K562 (cell line): Measurements from ENCODE around the gene COX5A. TPM values are rescaled to one million over a fixed set of nuclear protein-coding genes. Genes with fewer than 3 reads are reported as not detected.

Experiments
- C11orf30 ChIP-seq: fragments of 450-650 bp; IDR thresholded peaks from 2 replicates; pipeline ENCODE4 v1.6.1; 2016; ENCODE audit warnings: low read depth, mild to moderate bottlenecking
- ELF1 ChIP-seq: fragments of 200-800 bp; sonication (Bioruptor generic); IDR thresholded peaks from 2 replicates; pipeline ENCODE4 v1.6.1; 2016; ENCODE audit warnings: missing genetic modification characterization, missing compliant biosample characterization
- KDM4B ChIP-seq, 2 experiments: fragments of 450-650 bp in 1 of 2; sonication (generic) in 1 of 2; IDR thresholded peaks; 2 replicates each; pipeline ENCODE4 v1.6.1; 2016 to 2017; ENCODE audit warnings: borderline replicate concordance in 2 of 2, antibody characterized with exemption in 1 of 2, low read depth in 1 of 2, mild to moderate bottlenecking in 1 of 2
- MCM7 ChIP-seq, 2 experiments: fragments of 450-650 bp; IDR thresholded peaks; 2 replicates each; pipeline ENCODE4 v1.6.1; 2016 to 2018
- NFIX ChIP-seq: fragments of 250-450 bp; sonication (Bioruptor Pico); IDR thresholded peaks from 2 replicates; pipeline ENCODE4 v1.4.0; 2020; ENCODE audit warnings: low read depth, mild to moderate bottlenecking, moderate library complexity
- NFRKB ChIP-seq: fragments of 450-650 bp; IDR thresholded peaks from 2 replicates; pipeline ENCODE4 v1.6.1; 2016; ENCODE audit warnings: low read depth
- PRDM10 ChIP-seq: fragments of 450-650 bp; IDR thresholded peaks from 2 replicates; pipeline ENCODE4 v1.6.1; 2018; ENCODE audit not compliant: partially characterized antibody
- RAD21 ChIP-seq, 2 experiments: fragments of 250-450 bp in 1 of 2; fragments of 450-650 bp in 1 of 2; sonication (Bioruptor Pico) in 1 of 2; formaldehyde crosslinking in 1 of 2; IDR thresholded peaks in 1 of 2; conservative IDR thresholded peaks in 1 of 2; 2 replicates each; pipeline versions ENCODE4 v1.4.0 to v1.8.0; 2020 to 2022; ENCODE audit warnings: mild to moderate bottlenecking in 2 of 2, moderate library complexity in 1 of 2
- RAD51 ChIP-seq: fragments of 450-650 bp; IDR thresholded peaks from 2 replicates; pipeline ENCODE4 v1.7.1; 2016; ENCODE audit warnings: low read depth, mild to moderate bottlenecking, borderline replicate concordance
- ZBTB11 ChIP-seq, 3 experiments: fragments of 200-800 bp in 1 of 3; fragments of 250-450 bp in 1 of 3; fragments of 450-650 bp in 1 of 3; sonication (Bioruptor Pico) in 1 of 3; sonication (Bioruptor generic) in 1 of 3; formaldehyde crosslinking in 1 of 3; IDR thresholded peaks; 2 replicates each; pipeline versions ENCODE4 v1.6.1 to v1.8.0; 2016 to 2022; ENCODE audit warnings: mild to moderate bottlenecking in 2 of 3, missing genetic modification characterization in 2 of 3, missing compliant biosample characterization in 1 of 3, moderate library complexity in 1 of 3
- ZNF431 ChIP-seq: sonication (generic); formaldehyde crosslinking; IDR thresholded peaks from 2 replicates; pipeline ENCODE4 v1.8.0; 2022; ENCODE audit warnings: mild to moderate bottlenecking, missing genetic modification reagents
- ZSCAN32 ChIP-seq: fragments of 450-650 bp; formaldehyde crosslinking; IDR thresholded peaks from 2 replicates; pipeline ENCODE4 v1.4.0; 2020; ENCODE audit warnings: mild to moderate bottlenecking, moderate library complexity
- polyA plus RNA-seq, 8 experiments: library from polyadenylated mRNA; depleted of rRNA in 4 of 8; stranded (reverse) in 5 of 8; unstranded in 3 of 8; fragments of >200 nt; fragmentation: Nextera tagmentation in 2 of 8; fragmentation: Illumina TruSeq in 1 of 8; extraction: Ambion mirVana in 2 of 8; extraction: Trizol in 1 of 8; gene quantifications; 2 replicates each; pipeline versions ENCODE4 v1.2.1 to v1.2.3, GENCODE V29; 2011 to 2014; ENCODE audit warnings: inconsistent platforms in 1 of 8, missing spikeins in 1 of 8
- total RNA-seq, 7 experiments: library from RNA; depleted of rRNA in 6 of 7; stranded (reverse); fragments of >200 nt in 6 of 7; fragmentation: Illumina TruSeq in 2 of 7; extraction: Trizol in 2 of 7; gene quantifications; 2 replicates each; pipeline versions ENCODE4 v1.2.1 to v1.2.3, GENCODE V29; 2011 to 2021; ENCODE audit warnings: low replicate concordance in 1 of 7
- TF ChIP-seq, protein P1 (sequence below): sonication (generic); formaldehyde crosslinking; IDR thresholded peaks from 2 replicates; pipeline ENCODE4 v1.8.0; 2022; ENCODE audit warnings: mild to moderate bottlenecking, missing genetic modification reagents

Gene COX5A
- total and polyA plus RNA-seq, 9 of the 15 experiments (the other 6 are each of a cell fraction or from before 2014, with no cell fraction given), result 86.8 to 553 (median 371) TPM

DNA sequence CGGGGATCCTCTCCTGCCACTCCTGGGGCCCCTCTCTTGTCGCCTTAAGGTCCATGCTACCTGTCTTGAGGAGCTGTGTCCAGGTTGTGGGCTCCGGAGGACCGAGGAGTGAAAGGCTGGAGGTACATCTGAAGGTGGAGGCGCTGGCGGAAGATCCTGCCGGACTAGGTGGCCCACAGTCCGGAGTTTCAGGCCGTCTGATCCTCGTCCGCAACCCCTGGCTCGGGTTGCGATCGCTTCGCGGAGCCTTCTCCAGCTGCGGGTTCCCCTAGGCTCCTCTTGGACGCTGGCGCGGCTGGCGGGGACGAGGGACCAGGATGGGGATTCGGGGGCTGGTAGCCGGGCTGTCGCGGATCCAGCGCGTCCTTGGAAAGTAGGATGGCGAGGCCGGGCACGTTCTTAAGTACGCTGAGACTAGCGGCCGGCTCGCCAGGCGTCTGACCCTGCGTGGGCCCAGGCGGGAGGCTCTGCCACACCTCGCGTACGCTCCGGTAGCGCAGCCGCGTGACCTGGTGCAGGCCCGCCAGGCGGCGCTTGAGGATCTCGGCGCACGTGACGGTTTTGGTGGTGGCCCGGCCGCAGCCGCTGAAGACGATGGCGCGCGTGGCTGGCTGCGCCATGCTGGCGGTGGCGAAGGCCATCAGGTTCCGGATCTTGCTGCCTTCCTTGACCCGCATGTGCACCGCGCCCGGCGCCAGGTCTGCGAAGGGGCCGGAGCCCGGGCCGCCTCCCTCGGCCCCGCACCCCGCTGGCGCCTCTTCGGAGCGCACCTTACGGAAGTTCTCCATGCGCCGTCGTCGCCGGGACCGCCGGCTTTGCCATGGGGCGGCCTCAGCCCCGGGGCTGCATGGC, 18.1 kb upstream of the COX5A start (continued):
- TF ChIP-seq, protein P1, sequence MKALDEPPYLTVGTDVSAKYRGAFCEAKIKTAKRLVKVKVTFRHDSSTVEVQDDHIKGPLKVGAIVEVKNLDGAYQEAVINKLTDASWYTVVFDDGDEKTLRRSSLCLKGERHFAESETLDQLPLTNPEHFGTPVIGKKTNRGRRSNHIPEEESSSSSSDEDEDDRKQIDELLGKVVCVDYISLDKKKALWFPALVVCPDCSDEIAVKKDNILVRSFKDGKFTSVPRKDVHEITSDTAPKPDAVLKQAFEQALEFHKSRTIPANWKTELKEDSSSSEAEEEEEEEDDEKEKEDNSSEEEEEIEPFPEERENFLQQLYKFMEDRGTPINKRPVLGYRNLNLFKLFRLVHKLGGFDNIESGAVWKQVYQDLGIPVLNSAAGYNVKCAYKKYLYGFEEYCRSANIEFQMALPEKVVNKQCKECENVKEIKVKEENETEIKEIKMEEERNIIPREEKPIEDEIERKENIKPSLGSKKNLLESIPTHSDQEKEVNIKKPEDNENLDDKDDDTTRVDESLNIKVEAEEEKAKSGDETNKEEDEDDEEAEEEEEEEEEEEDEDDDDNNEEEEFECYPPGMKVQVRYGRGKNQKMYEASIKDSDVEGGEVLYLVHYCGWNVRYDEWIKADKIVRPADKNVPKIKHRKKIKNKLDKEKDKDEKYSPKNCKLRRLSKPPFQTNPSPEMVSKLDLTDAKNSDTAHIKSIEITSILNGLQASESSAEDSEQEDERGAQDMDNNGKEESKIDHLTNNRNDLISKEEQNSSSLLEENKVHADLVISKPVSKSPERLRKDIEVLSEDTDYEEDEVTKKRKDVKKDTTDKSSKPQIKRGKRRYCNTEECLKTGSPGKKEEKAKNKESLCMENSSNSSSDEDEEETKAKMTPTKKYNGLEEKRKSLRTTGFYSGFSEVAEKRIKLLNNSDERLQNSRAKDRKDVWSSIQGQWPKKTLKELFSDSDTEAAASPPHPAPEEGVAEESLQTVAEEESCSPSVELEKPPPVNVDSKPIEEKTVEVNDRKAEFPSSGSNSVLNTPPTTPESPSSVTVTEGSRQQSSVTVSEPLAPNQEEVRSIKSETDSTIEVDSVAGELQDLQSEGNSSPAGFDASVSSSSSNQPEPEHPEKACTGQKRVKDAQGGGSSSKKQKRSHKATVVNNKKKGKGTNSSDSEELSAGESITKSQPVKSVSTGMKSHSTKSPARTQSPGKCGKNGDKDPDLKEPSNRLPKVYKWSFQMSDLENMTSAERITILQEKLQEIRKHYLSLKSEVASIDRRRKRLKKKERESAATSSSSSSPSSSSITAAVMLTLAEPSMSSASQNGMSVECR, result peak; percentile 94
- no peak for TF ChIP-seq ZSCAN32 (CRISPR knock-in tag)
- TF ChIP-seq ZBTB11 (CRISPR knock-in tag; IDR thresholded peaks at IDR 0.05), result no peak
- TF ChIP-seq KDM4B (IDR thresholded peaks at IDR 0.05; ENCODE audit: borderline replicate concordance in 2 of 2, low read depth in 1 of 2), result no peak
- no peak for TF ChIP-seq C11orf30
- TF ChIP-seq RAD51, result peak; percentile 79
- peak in 1 of 2 experiments; percentile 49; a peak in 2 of 4 replicates for TF ChIP-seq RAD21 (CRISPR knock-in tag; conservative IDR thresholded peaks at IDR 0.05 in 1 of 2, IDR thresholded peaks at IDR 0.05 in 1 of 2)
- no peak for TF ChIP-seq NFIX (CRISPR knock-in tag)
- TF ChIP-seq MCM7 (IDR thresholded peaks at IDR 0.05), result no peak
- no peak for TF ChIP-seq NFRKB
- peak; percentile 98 for TF ChIP-seq ZNF431
- no peak for TF ChIP-seq ELF1 (tag)
- no peak for TF ChIP-seq PRDM10
